NCI-H2107 (cell line): ENCODE data around the gene CKS1B.

Experiments
- DNase-seq: peaks from one replicate; lab custom pipeline; 2025; lab: John Stamatoyannopoulos, UW

Gene CKS1B

DNA sequence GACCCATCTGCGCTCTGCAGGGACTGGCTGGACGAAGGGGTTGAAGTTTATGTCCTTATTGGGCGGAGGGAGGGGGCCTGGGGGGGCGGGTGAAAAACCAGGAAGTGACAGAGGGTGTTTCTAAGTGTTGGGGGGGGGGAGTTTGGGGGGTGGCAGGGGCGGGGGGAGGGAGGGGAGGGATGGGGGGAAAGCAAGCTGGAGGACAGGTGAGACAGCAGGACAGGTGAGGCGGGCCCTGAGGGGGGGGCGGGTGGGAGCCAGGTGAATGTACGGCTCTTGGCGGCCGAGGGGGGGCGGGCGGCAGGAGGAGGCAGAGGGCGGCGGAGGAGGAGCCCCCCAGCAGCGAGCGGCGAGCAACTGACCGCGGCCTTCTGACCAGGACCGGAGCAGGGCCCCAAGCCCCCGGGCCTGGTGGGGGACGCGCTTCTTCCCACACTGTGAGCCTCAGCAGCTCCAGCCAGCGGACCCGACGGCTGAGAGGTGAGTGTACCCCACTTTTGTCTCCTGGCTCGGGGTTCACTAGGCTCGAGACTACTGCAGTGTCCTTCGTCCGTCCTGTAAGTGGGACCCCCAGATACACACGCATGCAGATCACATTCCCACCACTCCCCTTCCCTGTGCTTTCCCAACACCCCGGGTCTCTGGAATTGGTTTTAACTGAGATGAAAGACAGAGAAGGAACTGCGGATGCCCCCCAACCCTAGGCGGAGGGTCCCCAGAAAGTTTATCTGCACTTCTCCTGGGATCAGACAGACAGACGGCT is 28.2 kb downstream of the CKS1B start, which contains the start of gene ZBTB7B:
ZBTB7B (plus strand) TSS at position 339 of the 763 bp plus-strand sequence. CDS start 11,859 bp downstream, outside the sequence.
- peak; percentile 73 for DNase-seq

DNA sequence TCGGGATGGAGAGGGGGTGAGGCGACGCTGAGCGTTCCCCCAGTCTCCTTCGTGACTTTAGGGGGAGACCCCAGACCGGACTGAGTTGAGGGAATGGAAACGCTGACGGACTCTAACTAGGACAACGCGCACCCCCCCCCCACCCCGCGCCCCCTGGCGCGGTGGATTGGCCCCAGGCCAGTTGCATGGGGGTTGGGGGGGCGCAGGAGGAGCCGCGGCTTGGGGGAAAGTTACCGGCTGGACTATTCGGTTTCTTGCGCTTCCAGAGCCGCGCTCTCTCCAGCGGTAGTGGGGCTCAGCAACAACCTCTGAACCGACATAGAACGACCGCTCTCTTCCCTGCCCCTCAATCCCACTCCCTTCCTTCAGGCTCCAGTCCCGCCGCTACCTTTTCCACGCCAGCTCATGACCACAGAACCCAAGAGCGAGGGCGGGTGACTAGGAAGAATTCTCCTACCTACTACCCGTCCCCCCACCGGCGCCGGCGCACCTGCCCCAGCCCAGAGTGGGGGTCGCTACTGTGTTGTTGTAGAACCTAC is 28.8 kb downstream of the CKS1B start:
- DNase-seq: peak; percentile 34

DNA sequence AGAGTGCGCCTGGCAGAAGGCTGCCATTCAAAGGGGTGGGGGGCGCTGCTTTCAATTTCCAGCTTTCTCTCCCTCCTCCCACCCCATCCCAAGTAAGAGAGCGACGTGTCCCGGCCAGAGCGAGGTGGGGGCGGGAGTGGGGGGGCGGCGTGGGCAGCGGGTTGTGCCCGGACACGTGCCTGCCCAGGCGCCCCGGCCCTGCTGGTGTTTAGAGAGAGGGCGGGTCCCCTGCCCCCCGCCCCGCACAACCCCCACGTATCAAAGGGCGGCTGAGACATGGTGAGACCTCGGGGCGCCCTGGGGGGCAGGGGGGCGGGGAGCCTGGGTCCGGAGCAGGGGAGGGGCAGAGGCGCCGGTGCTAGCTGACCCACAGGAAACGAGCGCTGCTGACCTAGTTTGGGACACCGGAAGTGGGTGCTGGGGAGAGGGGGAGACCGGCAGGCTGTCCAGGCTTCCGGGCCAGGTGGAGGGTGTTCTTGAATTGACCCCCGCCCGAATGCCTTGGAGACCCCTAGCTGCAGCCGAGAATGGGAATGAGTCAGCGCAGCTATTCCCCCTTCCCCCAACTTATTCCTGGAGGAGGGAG is 29.4 kb downstream of the CKS1B start:
- DNase-seq: no peak

DNA sequence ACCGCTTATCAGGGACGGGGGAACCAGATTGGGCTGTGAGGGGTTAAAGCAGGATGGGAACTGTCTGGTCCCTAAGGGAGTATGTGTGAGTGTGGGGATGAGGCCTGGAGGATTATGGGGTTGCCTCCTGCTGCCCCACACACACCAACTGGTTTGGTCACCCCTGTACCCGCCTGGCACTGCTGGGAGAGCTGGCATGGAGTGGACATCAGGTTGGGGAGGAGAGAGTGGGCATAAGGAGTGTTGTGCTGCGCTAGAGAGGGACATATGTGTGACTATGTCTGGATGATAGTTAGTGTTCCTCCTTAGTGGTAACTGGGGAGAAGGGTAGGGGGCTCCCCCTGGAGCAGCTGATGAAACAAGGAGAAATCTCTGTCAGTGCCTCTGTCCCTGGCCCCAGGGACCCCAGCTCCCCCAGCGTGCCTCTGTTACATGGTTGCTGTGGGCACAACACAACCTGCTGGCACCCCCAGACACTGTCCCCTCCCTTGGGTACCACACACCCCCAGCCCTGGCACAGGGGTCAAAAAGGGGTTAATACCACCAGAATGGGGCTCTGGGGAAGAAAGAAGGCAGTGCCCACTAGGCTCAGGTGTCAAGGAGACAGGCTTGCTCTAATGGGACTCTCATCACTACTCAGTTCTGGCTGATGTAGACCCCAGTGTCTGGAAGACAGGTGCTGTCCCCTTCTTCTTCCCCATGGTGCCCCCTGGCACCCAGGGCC is 30.0 kb downstream of the CKS1B start:
- DNase-seq: peak; percentile 18

DNA sequence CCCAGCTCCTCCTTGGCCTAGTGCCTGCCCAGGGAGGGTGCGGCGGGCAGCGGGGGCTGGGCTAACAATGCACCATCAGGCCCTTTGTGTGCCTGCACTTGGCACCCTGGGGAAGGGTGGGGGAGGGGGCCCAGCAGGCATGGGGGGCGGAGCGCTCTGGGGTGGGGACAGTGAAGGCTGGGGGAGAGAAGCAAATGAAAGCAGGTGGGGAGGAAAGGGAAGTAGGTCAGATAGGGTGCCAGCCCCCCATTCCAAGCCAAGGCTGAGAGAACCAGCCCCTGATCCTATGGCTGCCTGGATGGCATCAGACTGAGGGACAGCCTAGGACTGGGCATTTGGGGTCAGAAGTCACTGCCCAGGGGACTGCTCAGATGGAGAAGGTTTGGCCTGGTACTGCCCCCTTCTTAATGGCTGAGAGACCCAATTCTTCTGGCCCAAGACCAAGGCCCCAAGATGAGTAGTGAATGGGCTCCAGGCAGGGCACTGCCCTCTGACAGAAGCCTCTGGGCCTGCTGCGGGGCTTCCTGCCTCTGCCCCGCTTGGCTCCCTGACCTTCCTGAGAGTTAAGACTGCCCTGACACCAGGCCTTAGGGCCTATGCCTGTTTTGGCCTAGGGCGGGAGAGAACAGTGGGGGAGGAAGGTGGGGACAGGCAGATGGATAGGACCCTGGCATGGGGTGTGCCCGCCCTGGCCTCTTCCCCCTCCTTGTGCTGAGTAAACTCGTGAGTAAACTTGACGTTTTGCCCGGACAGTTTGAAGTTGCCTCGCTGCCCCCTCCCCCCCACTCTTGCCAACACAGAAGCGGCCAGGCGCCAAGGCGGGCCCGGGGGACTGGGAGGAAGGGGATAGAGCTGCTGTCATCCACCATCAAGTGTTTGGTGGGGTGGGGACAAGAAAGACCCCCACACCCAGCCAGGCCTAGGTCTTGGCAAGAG is 30.9 kb downstream of the CKS1B start:
- no peak for DNase-seq

DNA sequence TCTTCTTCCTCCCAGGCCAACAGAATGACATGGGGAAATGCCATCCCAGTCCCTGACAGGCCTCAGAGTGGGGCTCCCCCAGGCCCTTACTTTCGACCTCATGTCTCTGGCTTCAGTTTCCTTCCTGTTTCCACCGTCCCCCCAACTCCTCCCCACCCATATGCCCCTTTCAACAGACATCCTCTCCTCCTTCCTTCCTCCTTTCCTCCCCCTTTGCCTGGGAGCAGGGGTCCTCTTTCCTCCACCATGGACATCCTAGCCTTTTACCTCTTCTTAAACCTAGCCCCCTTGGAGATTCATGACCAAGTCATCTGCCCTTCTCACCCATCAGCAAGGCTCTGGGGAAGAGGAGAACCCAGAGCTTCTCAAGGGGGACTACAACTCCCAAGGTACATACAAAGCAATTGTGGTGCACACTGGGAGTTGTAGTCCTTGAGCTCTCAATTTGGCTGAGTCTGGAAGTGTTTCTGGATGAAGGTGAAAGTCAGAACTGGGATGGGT is 32.2 kb downstream of the CKS1B start:
- no peak for DNase-seq

DNA sequence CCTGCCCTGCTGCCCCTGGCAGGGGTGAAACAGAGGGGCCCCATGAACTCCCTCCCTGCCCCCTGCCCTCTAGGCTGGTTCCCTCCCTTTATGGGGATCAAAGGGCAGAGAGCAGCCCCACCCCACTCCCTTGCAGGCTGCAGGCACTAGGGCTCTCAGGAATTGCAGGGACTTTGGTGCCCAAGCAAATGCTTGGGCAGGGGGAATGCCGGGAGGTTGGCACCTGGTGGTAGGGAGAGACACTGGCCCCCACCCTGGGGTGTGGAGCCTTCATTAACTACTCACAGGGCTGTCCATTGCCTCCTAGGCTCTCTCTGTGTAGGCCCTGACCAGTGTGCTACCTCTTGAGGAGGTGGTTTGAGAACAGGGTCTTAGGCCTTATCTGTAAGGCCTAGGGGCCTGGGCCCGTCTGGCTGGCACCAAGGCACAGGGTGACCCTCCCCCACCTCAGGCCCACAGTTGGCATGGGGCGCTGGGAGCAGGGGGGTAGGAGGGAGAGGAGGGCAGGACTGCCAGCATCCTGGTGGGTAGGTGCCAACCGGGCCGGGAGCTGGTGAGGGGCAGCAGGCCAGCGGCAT is 32.9 kb downstream of the CKS1B start:
- DNase-seq: no peak

DNA sequence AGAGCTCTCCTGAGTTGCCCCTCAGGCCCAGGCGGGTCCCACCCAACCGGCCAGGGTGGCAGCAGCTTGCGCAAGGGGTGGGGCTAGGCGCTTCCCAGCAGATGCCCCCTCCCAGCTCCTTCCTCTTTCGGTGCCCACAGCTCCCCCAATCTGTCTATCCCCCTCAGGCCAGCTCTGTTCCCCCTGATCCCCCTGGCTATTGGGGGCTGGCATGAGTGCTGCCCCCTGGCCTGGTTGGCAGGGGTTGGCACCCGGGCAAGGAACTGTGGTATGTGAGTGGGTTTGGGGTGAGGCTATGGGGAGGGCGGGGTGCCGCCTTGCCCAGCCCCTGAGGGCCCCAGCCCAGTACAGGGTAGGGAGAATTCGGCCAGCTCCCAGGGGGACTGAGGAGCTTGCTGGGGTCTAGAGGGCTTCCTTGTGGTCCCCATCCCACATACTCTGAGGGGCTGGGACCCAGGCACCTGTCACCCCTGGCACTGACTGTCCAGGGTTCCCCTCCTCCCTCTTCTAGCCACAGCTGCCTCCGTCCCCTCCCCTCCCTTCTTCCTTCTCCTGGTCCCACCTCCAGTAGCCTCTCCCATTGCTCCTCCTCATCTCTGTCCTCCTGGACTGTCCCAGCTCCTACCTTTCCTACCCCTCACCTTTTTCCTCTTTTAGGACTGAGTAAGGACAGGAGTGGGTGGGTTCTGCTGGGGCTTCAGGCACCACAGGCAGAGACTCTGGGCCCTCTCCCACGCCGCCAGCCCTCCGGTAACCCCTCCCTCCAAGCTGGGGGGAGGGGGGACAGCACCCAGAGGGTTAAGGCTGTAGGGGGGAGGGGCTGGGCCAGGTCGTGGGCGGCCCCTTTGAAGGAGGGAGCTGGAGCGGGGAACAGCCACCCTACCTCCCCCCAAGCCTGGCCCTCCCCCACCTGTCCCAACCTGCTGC is 33.8 kb downstream of the CKS1B start:
- no peak for DNase-seq

DNA sequence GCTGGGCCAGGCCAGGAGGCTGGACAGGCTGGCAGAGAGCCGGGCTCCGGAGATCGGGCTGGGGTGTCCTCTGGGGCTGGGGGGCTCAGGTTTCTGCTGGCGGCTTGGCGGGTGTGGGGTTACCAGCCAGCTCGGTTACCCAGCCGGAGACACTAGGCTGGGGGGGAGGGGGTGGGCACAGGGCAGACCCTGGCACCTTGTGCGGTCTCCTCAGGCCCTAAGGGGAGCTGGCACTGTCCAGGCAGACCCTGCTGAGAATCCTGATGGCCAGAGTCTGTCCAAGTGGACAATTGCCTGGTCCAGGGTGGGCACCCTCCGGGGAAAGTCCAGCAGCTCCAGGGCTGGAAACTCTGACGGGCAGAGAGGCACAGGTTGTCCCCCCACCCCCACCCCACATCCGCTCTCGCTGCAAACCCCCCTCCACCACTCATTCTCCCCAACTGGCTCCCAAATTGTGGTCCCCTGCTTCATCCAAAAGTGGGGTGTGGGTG is 34.8 kb downstream of the CKS1B start:
- DNase-seq: no peak

DNA sequence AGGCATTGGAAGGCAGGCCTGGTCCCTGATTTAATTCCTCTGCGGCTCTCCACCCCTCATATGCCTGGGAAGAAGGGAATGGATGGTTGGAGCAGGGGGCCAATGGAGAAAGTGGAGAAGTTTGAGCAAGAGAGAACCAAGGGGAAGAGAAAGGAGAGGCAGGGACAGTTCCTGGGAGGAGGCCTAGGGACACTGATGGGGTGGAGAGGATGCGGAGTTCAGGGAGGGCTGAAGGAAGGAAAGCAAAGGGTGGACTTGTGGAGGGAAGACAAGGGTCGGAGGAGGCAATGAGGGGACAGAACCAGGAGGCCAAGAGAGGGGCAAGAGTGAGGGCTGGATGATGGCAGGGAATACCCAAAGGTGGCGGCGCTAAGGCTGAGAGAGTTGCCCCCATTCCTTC is 35.3 kb downstream of the CKS1B start:
- DNase-seq: no peak

DNA sequence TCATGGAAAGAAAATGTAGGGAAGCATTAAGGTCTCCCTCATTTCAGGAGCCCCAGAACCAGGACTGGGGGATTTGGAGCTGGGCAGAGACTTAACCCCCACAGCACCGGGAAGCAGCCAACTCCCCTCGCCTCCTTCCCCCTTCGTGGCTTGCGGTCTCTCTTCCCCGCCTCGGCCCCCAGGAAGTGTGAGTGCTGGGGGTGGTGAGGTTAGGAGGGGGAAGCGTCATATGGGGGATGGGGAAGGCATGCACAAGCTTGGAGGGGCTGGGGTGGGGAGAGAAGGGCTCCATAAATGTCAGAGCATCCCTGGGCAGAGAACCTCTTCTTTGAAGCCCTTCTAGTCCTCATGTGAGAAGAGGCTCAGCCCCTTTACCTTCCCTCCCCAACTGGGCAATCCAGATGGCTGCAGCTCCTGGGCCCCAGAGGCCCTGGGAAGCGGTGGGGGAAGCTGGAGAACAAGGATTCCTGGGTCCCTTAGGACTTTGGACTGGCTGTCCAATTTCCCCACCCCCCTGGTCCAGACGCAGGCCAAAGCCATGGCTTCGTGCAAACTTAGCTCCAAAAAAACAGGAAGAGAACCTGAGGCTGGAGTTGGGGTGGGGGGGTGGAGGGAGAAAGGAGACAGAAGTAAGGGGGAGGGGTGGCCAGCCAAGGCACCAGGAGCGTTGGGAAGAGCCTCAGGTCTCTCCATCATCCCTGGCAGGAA is 35.9 kb downstream of the CKS1B start:
- DNase-seq: no peak

DNA sequence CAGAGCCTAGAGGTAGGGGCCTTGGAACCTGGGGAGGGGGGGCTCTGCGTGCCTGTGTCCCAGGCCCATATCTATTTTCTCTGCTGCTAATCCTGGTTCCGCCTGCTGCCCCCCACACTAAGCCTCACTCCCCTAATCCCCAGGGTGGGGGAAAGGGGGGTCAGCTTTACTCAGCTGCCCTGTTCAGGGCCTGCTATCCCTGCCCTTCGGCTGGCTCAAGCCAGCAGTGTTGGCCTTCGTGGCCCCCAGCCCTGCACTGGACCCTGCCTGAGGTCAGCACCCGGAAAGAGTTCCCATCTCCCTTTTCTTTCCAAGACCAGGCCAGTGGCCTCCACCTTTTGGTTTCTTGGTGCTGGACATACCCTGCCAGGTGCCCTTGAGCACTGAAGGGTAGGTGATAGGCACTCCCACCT is 36.5 kb downstream of the CKS1B start:
- no peak for DNase-seq

DNA sequence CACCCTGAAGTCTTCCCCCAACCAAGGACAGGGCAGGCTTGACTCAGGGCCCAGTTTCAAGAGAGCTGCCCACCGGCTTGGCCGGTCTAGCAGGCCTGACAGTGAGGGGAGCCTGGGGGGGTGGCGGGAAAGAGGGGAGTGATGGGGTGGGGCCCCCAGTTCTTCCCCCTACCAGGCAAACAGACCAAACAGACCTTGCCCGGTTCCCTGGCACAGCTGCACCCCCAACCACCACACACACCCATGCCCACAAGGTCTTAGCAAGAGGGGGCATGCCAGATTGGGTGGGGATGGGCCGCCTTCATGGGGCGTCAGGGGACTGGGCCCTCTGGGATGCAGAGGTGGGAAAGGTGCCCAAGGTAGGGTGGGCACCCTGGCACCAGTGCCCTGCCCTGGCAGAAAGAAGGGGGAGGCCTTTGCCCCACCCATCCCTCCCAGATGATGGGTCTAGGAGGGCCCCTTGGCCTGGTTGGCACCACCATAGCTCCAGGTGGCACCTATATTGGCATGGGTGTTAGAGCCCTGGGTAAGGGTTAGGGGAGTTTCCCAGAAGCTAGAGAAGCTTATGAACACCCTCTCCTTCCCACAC is 37.0 kb downstream of the CKS1B start:
- no peak for DNase-seq

DNA sequence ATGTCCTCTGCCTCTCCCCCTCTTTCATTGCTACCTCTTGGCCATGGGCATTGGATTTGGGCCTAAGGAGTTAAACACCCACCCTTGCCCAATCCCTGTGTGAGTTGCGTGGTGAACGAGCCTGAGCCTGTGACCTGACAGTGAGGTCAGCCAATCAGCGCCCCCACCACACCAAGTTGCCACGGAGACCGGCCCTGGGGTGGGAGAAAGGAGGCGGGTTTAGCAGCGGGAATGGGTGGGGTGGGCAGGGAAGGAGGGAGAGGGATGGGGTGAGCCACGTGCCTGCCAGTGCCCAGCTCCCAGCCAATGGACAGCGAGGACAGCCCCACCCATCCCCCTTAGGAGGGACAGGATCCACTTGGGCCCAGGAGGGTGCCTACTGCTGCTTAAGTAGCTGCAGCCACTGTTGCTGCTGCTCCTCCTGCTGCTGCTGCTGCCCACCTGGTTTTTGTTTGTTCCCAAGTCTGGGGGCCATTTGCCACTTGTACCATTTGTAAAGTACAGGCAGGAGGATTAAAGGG is 37.6 kb downstream of the CKS1B start:
- no peak for DNase-seq

DNA sequence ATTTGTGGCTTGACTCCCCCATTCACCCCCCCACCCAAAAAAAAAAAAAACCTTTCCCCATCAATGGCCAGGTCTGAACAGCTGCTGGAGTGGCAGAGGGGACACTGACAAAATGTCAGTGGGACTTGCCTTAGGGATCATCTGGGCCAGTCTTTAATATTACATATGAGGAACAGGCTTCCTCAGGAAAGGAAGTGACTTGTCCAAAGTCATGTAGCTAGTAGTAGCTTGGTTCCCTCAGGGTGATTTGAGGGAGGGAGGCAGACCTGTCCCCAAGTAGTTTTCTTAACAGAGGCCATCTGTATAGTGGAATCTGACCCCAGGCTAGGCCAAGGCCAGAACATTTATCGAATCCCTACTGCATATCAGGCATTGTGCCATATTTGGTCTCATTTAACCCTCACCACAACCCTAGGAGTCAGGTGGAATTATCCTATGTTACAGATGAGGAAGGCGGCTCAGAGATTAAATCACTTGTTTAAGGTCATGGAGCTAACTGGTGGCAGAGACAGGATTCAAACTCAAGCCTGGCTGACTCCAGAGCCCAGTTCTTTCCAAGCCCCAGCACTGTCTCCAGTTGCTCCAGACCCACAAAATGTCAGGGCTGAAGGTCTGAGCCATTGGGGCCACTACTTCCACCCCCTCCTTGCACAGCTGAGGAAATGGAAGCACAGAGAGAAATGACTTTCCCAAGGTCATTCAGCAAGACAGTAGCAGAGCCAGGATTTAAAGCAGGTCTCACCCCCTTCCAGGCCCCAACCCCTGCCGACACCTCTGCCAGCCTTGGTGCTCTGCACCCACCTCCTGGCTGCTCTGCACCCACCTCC is 38.5 kb downstream of the CKS1B start:
- DNase-seq: no peak

DNA sequence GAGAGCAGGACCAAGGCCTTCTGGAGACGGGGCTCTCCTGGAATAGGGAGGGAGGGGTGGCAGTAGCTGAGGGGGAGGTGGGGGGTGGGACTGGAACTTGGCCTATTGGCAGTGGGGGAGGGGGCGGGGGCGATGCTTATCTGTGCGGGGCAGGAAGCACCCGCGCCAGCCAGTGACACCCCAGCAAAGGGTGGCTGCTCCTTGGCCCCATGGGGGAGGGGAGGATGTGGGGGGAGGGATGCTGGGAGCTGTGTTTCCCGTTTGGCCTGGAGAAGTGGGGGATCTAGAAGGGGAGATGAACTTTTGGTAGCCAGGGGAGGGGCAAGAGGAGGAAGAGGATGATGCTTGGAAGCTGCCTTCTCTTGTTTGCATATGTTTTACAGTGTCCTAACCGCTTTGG is 39.2 kb downstream of the CKS1B start:
- no peak for DNase-seq

DNA sequence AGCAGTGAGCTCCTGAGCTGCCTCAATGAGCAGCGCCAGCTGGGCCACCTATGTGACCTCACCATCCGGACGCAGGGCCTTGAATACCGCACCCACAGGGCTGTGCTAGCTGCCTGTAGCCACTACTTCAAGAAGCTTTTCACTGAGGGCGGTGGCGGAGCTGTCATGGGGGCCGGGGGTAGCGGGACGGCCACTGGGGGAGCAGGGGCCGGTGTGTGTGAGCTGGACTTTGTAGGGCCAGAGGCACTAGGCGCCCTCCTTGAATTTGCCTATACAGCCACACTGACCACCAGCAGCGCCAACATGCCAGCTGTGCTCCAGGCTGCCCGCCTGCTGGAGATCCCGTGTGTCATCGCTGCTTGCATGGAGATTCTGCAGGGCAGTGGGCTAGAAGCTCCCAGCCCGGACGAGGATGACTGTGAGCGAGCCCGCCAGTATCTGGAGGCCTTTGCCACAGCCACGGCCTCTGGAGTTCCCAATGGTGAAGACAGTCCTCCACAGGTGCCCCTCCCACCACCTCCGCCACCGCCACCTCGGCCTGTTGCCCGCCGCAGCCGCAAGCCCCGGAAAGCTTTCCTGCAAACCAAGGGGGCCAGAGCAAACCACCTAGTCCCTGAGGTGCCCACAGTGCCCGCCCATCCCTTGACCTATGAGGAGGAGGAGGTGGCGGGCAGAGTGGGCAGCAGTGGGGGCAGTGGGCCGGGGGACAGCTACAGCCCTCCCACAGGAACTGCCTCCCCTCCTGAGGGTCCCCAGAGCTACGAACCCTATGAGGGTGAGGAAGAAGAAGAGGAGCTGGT is 40.4 kb downstream of the CKS1B start:
- DNase-seq: no peak
